ENCODE measurements around the gene NHLRC4. TPM values are rescaled to one million over a fixed set of nuclear protein-coding genes. Genes with fewer than 3 reads are reported as not detected.

The NHLRC4 gene
- total RNA-seq, 1 donor from 2014 or later: 3.3 TPM

DNA sequence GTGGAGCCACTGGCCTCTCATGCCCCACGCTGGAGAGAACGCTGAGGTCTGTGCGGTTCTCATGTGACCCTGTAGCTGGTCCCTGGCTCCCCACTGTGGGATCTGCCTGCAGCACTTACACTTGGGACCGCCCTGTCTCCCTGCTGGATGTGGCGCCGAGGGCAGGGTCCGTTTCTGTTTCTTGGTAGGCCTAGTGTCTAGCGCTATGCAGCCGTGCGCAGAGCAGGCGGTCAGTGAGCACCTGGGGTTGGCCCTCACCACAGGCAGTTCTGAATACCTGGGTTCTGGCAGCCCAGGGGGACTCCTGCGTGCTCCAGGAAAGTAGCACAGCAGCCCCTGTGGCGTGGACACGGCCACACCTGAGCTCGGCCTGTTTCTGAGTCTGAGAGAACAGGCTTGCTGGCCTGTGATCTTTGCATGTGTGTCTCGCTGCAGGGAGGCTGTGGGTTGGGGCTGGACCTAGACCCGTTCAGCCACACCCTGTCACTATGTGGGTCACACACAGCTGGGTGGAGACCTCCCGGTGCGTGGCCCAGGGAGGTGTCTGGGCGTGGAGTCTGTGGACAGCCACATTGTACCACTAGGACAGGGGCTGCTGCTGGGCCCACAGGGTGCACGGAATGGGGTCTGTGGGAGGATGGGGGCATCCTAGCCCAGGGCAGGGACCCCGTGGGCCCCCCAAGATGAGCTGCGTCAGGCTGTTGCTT, 36.5 kb upstream of the NHLRC4 start:
- DNase-seq (ENCODE audit: extremely low read depth, low read depth, low spot score): no peak

DNA sequence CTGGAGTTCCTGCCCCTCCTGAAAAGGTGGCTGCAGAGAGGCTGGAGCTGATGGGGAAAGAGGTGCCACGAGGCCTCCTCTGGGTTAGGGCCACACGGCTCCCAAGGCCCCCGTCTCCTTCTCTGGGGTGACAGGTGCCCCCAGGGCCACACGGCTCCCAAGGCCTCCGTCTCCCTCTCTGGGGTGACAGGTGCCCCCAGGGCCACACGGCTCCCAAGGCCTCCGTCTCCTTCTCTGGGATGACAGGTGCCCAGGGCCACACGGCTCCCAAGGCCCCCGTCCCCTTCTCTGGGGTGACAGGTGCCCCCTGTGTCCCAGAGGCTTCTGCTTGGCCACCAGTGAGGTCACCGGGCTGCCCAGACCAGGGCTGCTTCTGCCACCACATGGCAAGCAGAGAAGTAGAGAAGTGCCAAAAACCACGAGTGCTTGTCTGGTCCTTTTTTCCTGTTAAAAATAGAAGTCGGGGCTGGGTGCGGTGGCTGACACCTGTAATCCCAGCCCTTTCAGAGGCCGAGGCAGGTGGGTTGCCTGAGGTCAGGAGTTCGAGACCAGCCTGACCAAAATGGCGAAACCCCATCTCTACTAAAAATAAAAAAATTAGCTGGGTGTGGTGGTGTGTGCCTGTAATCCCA, 35.2 kb upstream of the NHLRC4 start:
- DNase-seq (ENCODE audit: extremely low read depth, low read depth, low spot score): no peak

DNA sequence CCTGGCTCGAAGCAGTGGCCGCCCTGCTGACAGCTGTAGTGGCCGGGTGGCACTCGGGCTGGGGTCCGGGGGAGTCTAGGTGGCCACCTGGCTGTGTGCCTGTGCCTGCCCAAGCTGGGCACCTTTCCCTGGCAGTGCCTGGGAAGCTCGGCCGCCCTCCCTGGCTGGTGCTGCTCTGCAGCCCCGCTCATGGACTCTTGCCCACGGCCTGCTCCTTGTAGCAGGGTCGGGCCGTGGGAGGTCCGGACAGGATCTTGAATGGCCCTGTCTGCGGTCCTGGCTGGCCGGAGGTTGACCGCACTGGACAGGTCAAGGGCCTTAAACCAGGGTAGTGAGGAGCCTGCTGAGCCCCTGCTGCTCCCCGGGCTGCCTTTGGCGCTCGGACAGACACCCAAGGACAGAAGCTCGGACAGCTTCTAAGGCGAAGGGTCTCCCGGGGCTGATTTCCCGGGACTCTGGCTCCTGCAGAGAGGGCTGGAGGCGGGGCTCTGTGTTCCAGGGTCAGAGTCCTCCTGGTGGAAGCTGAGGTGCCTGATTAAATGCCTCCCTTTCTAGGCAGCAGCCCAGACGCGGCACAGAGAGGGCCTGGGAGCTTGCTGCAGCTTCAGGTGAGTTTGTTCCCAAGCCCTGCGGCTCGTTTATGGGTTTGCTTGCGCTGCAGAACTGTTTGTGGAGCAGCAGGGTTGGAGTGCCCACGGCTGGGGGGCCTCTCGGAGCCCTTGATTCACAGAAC, 33.2 kb upstream of the NHLRC4 start:
- no peak for DNase-seq (ENCODE audit: extremely low read depth, low read depth, low spot score)

DNA sequence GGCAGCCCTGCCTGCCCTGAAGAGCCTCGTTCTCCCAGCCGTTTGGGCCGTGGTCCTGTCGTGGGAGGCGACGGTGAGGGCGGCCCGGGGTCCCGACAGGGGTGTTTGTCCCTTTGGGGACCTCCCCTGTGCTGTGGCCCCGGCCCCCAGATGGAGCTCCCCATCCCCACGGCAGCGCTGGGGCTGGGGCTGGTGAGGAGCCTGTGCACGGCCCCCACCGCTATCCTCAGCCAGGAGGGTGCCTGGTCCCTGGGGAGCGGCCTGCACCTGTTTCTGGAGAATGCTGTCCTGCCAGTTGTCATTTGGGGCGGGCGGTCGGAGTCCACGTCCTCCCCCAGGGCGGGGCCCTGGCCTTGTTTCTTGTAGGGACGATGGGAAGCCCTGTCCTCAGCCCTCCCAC, 32.7 kb upstream of the NHLRC4 start:
- no peak for DNase-seq (ENCODE audit: extremely low read depth, low read depth, low spot score)

DNA sequence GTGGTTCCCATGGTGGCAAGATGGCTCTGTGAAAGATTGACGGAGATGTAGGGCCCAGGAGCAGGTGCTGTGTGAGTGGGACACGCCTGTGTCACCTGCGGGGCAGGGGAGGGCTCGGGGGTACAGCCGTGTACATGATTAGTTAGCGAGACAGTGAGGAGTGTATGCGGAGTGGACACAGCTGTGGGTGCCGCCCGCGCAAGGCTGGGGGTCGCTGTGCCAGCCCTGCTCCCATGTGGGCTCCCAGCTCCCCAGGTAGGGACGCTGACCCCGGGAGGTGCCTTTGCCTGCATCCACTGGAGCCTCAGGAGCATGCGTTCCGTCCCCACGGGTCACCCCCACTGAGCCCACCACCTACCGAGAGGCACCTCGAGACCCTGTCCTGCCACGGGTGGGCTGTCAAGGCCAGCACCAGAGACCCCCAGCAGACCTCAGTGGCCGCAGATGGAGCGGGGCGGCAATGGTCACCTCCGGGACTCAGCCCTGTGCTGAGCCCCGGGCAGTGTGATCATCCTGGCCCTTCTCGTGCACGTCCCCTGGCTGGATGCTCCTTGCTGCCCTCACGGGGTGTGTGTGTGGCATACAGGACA, 31.9 kb upstream of the NHLRC4 start:
- DNase-seq (ENCODE audit: extremely low read depth, low read depth, low spot score): no peak

DNA sequence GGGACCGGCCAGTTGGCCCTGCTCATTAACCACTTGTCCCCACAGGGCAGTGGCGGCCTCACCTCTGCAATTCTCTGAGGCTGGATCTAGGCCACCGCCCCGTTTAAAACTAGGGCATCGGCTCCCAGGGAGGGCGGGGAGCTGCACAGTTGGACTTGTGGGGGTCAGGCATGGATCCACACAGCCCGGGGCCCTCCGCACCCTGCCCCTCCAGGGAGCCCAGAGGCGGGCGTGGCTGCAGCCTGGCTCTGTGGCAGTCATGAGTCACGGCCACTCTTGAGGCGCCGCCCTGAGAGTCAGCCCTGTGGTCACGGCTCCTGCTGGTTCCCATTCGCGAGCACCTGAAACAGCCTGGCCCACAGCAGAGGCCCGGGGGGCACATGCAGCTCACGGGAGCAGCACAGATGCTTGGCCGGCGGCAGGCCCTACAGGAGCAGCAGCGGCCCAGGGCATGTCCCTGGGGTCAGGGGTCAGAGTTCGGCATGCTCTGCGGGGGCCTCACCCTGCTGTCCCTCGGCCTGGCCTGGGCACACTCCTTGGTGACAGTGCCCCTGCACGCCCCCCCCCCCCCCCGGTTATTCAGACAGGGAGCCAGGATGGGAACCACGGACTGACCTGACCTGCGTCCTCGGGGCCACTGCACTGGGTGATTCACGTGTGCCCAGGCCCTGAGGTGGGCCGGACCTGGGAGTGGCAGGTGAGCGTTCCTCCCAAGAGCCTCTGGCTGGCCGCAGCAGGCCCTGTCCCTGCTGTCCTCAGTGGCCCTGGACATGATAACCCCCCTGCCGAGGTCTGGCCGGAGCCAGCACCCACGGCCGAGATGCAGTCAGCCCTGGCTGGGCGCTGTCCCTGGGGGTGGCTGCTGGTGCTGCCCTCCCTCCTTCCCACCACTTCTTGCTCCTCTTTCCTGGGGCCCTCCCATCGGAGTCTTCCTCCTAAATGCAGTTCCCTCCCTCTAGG, 31.1 kb upstream of the NHLRC4 start:
- DNase-seq (ENCODE audit: extremely low read depth, low read depth, low spot score): no peak

DNA sequence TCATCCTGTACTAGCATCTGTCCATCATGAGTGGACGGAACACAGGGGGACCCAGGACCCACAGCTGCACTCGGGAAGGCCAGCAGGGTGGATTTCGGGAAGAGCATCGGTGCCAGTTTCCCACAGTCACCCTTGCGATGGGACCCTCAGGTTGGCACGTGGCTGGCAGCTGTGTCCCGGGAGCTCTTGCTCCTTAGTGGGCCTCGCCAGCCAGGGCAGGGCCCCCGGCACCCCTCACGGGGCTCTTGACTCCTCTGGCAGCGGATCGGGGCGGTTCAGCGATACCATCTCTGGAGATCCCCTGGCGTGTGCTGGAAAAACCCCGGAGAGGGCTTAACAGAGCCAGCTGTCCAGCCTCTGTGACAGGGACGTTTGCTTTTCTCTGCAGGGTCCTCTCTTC, 30.1 kb upstream of the NHLRC4 start:
- no peak for DNase-seq (ENCODE audit: extremely low read depth, low read depth, low spot score)

DNA sequence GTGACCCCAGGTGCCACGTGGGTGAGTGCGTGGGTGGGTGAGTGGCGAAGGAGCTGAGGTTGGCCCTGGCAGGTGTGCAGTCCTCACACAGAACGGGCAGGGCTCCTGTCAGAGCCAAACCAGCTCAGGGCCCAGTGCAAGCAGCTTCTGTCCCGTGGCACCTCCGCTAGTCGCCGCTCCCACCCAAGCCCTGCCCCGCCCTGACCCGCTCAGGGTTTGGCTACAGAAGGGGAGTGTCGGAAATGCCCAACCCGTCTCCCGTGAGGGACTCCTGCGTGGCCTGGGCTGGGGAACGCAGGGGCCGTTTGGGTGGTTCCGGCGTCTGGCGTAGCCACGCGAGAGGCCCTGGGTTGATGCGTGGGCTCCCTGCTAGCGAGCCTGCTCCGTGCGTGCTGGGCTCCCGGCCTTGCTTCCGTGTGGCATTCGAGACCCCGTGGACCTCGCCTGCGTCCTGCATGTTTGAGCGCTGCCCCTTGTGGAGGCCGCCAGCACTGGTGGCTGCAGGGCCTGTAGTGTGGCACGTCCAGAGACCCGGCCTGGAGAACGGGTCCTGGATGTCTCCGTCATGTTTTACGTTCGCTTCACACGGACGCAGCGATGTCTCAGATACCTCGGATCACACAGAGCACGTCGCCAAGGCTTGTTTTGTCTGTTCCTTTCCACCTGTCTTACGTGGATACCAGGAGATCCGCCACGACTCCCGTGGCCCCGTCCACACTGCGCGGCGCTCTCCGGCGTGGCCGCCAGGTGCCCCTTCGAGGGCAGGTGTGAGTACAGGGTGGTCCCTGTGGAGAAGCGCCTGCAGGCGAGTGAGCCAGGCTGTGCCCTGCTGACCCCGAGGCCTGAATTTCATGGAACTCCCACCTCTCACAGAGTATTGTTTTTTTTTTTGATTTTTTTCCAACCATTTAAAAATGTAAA, 29.1 kb upstream of the NHLRC4 start:
- DNase-seq (ENCODE audit: extremely low read depth, low read depth, low spot score): no peak

DNA sequence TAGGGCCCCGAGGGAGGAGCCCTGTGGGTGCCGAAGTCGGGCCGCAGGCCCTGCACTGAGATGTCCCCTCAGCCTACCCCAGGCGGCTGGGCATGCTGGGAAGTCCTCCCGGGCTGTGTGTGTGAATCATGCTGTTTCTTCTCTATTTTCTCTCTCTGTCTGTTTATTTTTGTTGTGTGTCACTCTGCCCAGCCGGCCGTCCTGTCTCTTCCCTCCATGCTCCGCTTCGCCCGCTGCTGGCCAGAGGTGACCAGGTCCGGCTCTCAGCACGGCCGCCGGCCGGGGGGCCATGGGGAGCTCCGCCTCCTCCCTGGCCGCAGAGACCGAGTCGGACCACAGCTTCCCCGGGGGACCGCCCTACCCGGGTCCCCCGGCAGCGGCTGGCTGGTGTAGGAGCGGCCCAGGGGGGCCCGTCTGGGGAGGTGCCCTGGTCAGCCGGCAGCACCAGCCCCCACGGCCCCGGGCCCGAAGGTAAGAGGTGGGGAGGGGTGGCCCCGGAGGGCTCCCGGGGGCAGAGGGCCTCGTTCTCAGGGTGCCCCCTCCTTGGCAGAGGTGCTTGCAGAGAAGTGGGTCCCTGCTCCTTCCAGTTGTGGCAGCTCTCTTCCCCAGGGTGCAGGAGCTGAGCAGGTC, 26.8 kb upstream of the NHLRC4 start:
- DNase-seq (ENCODE audit: extremely low read depth, low read depth, low spot score): no peak

DNA sequence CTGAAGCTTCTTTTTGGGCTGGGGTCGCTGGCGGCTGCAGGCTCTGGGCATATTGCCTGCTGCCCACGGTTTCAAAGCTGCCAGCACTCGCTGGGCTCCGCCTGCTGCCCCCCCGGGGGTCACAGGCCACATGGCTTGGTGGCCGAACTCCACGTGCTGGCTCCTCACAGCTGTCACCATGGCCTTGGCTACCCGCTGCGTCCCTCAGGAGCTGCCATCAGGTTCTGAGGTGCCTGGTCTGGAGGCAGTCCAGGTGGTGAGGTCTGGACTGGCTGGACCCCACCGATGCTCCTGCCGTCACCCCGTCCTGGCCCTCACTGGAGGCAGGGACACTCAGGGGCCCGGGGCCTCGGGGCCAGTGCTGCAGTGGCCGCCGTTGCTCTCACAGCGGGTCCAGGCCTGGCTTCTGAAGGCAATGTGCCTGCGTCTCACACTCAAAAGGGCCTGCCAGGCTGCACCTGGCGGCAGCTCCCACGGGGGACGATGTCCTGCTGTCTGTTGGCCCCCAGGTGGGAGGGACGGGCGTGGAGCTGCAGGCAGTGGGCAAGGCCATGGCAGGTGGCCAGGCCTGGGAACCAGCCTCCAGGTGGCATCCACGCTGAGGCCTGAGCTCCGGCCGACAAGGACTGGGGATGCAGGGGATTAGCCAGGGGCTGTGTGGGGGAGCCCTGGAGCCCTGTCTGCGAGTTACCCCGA, 26.0 kb upstream of the NHLRC4 start:
- no peak for DNase-seq (ENCODE audit: extremely low read depth, low read depth, low spot score)

DNA sequence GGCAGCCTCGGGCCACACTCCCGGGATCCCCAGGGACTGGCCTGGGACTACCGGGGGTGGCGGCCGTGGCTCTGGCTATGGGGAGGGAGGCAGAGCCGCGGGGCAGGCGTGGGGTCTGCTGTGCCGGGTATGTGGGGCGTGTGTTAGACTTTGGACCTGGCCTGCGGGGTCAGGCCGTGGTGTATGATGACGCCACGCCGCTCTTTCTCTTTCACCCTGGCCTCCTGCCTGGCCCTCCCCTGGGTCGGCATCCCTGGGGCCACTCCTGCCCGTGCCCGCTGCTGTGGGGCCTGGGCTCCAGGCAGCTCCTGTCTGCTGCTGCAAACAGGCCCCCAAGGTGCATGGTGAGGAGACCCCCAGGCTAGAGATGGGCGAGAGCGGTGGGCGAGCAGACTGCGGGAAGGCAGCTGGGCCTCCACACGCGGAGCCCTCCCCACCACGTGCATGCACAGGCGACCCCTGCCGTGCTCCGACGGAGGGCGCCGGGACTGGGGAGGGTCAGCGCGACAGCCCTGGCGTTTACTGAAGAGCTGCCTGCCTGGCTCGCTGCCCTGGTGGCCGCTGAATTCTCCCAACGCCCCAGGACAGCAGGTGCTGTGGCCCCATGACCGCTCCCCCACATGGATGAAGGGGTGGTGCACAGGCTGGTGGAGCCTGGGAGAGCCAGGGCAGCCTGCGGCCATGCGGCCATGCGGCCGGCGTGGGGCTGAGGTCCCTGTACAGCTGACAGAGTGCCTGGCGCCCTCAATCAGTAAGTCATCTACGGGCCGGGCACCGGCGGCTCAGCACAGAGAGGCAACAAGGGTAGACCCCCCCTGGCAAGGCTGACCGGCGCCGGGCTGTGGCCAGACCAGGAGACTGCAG, 23.3 kb upstream of the NHLRC4 start:
- DNase-seq (ENCODE audit: extremely low read depth, low read depth, low spot score): no peak

DNA sequence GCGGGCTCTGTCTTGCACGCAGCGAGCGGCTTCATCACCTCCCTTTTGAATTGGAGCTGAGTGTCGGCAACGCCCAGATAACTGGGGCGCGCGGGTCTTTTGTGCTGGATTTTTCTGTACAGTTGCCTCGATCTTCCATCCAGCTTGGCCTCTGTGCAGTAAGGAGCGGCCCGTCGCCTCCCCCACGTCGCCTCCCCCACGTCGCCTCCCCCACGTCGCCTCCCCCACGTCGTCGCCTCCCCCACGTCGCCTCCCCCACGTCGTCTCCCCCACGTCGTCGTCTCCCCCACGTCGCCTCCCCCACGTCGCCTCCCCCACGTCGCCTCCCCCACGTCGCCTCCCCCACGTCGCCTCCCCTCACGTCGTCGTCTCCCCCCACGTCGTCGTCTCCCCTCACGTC, 22.3 kb upstream of the NHLRC4 start:
- DNase-seq (ENCODE audit: extremely low read depth, low read depth, low spot score): no peak

DNA sequence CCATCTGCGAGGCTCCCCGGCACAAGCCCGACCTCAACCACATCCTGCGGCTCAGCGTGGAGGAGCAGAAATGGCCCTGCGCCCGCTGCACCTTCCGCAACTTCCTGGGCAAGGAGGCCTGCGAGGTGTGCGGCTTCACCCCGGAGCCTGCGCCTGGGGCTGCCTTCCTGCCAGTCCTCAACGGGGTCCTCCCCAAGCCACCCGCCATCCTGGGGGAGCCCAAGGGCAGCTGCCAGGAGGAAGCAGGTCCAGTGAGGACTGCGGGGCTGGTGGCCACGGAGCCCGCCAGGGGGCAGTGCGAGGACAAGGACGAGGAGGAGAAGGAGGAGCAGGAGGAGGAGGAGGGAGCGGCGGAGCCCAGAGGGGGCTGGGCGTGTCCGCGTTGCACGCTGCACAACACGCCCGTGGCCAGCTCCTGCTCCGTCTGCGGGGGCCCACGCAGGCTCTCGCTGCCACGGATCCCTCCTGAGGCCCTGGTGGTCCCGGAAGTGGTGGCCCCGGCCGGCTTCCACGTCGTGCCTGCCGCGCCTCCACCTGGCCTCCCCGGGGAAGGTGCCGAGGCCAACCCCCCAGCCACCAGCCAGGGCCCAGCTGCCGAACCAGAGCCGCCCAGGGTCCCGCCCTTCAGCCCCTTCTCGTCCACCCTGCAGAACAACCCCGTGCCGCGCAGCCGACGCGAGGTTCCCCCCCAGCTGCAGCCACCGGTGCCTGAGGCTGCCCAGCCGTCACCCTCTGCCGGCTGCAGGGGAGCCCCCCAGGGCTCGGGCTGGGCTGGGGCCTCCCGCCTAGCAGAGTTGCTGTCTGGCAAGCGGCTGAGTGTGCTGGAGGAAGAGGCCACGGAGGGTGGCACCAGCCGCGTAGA, 19.7 kb upstream of the NHLRC4 start:
- DNase-seq (ENCODE audit: extremely low read depth, low read depth, low spot score): no peak

DNA sequence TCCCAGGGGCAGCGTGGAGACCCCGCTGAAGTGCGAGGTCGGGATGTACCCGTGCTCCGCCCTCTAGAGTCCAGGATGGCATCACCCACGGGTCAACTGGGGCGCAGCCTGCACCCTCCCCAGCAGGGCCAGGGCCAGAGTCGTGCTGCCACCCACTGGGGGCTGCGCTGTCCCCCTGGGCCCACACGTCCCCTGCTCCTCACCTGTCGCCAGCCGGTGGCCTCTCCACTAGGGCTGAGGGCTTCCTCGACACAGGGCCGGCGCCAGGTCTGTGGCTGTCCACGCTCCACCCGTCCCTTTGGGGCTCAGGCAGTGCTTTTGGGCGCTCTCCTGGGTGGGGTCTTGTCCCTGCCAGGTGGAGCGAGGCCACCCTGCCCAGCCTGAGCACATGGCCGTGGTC, 18.2 kb upstream of the NHLRC4 start:
- no peak for DNase-seq (ENCODE audit: extremely low read depth, low read depth, low spot score)

DNA sequence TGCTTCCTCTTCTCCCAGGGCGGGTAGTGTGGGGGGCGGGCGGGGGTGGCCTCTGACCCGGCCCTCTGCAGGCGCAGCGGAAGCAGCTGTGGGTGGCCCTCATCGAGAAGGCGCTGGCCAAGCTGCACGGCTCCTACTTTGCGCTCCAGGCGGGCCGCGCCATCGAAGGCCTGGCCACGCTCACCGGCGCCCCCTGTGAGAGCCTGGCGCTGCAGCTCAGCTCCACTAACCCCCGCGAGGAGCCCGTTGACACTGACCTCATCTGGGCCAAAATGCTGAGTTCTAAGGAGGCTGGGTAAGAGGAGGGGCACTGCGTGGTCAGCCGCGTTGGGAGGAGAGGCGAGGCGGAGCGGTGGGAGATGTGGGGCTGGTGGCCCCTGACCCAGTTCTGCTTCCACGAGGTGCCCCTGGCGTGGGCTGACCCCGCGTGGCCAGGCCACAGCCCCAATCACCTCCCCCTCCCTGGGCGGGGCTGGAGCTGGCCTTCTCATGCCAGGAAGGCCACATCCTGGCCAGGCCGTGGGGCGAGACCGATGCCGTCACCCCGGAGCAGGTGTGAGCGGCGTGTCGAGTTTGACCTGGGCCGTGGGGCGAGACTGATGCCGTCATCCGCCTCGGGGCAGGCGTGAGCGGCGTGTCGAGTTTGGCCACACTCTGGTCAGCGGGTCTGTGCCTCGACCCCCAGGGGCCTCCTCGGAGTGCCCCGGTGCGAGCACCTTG, 17.1 kb upstream of the NHLRC4 start:
- no peak for DNase-seq (ENCODE audit: extremely low read depth, low read depth, low spot score)

DNA sequence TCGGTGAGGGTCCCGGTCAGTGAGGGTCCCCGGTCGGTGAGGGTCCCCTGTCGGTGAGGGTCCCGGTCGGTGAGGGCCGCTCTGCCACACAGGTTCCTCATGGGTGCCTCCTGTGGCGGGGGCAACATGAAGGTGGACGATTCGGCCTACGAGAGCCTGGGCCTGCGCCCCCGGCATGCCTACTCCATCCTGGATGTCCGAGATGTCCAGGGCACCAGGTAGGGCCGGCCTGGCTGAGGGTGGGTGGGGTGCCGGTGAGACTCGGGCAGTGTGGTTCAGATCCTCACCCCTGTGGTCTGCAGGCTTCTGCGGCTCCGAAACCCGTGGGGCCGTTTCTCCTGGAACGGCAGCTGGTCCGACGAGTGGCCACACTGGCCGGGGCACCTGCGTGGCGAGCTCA, 15.6 kb upstream of the NHLRC4 start:
- DNase-seq (ENCODE audit: extremely low read depth, low read depth, low spot score): no peak

Measured in glomerular endothelial cell (primary cell).